SHP77 treated with DMSO at 0.1 percent for 48 hours (cell line): ENCODE measurements around the gene LOXL4.

Experiments used
- DNase-seq: peaks from one replicate; lab custom pipeline; 2025; lab: John Stamatoyannopoulos, UW

Gene LOXL4

GRCh38 chr10:98295401-98295811 is 27.4 kb upstream of the LOXL4 start:
- no peak for DNase-seq

GRCh38 chr10:98294270-98294627 is 26.3 kb upstream of the LOXL4 start:
- no peak for DNase-seq

GRCh38 chr10:98293550-98294269 is 25.7 kb upstream of the LOXL4 start:
- DNase-seq = no peak

DNA sequence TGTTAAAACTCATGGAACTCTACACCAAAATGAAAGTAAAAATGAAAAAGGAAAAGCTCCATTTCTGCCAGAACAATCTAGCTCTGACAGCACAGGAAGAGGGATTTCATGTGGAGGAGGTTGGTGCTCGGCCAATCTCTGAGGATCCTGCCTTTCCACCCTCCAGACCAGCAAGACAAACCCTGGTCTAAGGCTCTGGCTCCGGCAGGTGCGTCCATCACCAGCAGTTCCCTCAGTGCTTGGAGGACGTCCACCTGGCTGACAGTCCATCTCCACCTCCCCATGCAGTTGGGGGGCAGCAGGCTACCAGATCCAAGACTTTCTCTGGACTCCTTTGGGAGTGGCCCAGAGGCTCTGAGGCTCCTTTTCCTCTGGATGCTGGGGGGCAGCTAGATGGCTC is 25.0 kb upstream of the LOXL4 start:
- DNase-seq = no peak

DNA sequence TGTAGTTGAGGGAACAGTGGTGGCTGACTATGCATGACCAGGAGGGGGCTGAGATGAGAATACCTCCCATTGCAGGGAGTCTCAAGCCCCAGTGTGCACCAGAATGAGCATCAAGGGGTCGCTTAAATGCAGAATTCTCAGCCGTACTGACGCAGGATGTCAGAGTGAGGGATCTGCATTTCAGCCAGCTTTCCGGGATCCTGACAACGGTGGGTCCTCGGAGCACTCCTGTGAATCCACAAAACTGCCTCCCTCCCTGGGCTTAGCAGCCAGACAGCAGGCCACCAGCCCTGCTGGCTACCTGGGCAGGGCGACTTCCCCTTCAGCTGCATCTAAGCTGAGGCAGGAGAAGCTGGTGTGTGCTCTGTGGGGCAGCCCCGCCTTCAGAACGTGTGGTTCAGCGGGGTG is 21.8 kb upstream of the LOXL4 start:
- no peak for DNase-seq

- no peak for DNase-seq
Observed at GRCh38 chr10:98287321-98287720, 19.3 kb upstream of the LOXL4 start.

- no peak for DNase-seq
Observed at GRCh38 chr10:98286419-98286818, 18.4 kb upstream of the LOXL4 start.

DNA sequence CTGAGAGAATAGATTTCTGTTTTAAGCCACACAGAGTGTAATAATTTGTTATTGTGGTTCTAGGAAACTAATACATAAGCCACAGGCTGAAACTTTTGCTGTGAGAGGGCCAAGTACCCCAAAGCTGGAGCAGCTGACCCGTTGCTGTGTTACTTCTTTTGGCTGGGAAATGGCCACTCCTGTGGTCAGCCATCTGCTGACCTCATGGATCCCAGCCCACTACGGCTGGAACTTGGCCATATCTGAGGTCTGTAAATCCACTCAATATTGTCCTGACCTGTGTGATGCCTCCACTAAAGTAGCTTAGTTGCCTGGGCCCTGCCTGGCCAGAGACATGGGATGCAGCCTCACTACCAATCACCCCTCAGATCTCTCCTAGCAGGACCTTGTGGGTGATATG is 17.4 kb upstream of the LOXL4 start:
- no peak for DNase-seq

GRCh38 chr10:98276311-98276710 is 8.3 kb upstream of the LOXL4 start:
- no peak for DNase-seq

- no peak for DNase-seq
Observed at GRCh38 chr10:98274562-98274961, 6.6 kb upstream of the LOXL4 start.

- no peak for DNase-seq
Observed at GRCh38 chr10:98273057-98273850, 5.3 kb upstream of the LOXL4 start.

DNA sequence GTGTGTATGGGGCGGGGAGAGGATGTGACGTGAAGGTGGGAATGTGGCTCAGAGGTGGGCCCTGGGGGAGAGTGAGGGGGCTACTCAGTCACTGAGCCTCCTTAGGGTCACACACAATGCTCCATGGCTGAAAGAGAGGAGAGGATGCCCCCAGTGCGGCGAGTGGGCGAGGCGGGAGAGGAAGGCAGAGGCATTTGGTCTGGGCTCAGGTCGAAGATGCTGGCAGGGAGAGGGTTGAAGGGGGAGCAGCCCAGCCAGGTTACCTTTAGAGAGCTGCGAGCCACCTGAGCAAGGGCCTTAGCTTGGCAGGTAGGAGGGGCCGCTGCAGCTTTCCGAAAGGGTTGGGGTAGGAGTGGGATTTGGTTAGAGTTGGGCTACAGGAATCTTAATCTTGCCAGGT is 4.7 kb upstream of the LOXL4 start:
- no peak for DNase-seq

- no peak for DNase-seq
Observed at GRCh38 chr10:98272245-98272644, 4.3 kb upstream of the LOXL4 start.

DNA sequence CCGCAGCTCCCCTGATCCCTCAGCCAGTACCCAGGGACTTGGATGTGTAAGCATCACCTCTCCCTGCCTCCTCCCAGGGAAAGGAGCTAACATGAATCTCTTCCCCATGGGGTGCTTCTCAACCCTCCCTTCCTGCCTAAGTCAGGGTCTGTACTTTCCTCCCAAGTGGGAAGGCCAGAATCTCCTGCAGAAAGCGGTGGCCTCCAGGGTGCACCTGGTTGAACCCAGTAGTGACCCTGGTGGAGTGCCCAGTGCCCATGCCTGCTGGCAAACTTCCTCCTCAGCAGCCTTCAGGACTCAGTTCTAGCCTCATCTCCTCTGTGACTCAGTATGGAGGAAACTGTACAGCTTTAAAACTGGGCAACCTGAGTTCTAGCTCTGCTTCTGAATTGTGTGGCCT is 2.8 kb upstream of the LOXL4 start:
- DNase-seq = no peak

DNA sequence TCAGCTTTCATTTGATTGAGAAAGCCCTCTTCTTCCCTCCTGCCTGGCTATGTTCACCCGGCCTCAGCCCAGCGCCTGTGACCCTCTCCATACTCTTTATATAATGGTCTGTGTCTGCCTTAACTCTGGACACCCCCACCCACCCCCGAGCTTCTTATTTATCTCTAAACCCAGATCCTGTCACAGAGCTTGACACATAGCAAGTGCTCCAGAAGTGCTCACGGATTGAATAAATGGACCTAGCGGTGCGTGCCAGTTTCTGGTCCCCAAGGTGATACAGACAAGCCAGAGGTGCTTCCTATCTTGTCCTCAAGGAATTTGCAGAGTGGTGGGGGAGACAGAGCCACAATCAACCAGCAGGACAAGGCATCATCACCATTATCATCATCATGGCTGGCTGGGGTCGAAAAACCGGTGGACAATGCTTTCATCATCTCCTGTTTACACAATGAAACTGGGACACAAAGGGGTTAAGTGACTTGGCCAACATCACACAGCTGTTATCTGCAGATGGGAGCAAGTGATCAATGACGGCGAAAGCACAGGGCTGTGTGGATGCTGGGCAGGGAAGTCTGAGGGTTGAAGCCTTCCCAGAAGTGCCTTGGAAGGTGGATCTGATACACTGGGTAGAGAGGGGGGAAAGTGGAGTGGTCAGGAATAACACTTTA is 2.2 kb upstream of the LOXL4 start:
- no peak for DNase-seq

GRCh38 chr10:98269435-98269912 is 1.5 kb upstream of the LOXL4 start:
- peak; percentile 52 for DNase-seq

DNA sequence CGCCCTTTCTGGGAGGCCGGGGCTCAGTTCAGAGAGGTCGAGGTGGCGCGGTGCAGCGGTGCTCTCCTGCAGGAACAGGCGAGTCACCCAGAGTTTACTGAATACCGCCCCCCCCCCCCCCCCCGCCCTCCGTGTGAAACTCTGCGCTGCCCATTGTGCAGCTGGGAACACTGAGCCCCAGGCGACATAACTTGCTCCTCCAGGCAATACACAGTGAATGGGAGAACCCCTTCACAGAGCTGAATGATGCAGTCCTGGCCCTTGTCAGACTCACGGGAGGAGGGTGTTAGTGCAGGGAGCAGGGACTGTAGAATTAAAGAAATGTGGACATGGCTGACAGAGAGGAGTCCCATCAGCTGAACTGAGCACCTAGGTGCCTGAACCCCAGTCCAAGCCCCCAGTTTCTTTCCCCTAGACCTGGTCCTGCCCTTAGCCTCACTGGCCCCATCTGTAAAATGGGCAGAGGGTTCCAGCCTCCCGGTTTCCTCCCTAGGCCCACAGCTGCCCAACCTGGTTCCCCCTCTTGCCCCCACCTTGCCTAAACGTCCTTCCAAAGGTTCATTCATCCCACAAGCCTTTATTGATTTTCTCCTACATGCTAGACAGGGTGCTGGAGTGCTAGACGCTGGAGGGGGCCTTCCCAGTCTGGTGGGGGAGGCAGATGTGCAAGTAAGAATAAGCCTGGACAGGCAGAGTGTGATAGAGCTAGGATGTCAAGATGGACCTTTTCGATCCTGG is 869 bp upstream of the LOXL4 start:
- DNase-seq = peak; percentile 52

GRCh38 chr10:98267069-98267893 is 713 bp downstream of the LOXL4 start:
- DNase-seq = no peak

- no peak for DNase-seq
Observed at GRCh38 chr10:98266647-98267046, 1.3 kb downstream of the LOXL4 start.

GRCh38 chr10:98265403-98266378 is 2.3 kb downstream of the LOXL4 start:
- no peak for DNase-seq
